Muscle of arm (tissue), 12 donors: ENCODE measurements around the gene TBCCD1. TPM values are rescaled to one million over a fixed set of nuclear protein-coding genes. Genes with fewer than 3 reads are reported as not detected.
"Not testable (repeated sequence)": the region's sequence is repeated elsewhere in the genome, so short reads cannot be mapped to it uniquely, and the experiment has no call there.

Source experiments
- DNase-seq: peaks from one replicate; pipeline ENCODE4 v3.0.0-alpha.2; 2013
- polyA plus RNA-seq, 12 donors: library from polyadenylated mRNA; unstranded; fragments of 120-200 nt; gene quantifications; one replicate each; pipeline ENCODE4 v1.2.1, GENCODE V29; 2013; ENCODE audit not compliant: insufficient read length in 12 of 12

Gene TBCCD1
- polyA plus RNA-seq, 12 donors = 10.4 to 16.5 (median 13.0) TPM; not detected in 1

- DNase-seq = no peak
Observed at GRCh38 chr3:186598794-186599141, 31.6 kb upstream of the TBCCD1 start.

GRCh38 chr3:186598108-186598784, 31.1 kb upstream of the TBCCD1 start:
- no peak for DNase-seq

- no peak for DNase-seq
Observed at GRCh38 chr3:186596568-186597287, 29.6 kb upstream of the TBCCD1 start.

GRCh38 chr3:186594591-186595113, 27.5 kb upstream of the TBCCD1 start:
- DNase-seq = no peak

- DNase-seq = no peak
Observed at GRCh38 chr3:186593862-186594261, 26.7 kb upstream of the TBCCD1 start.

GRCh38 chr3:186592682-186593081, 25.5 kb upstream of the TBCCD1 start:
- no peak for DNase-seq

- DNase-seq = no peak
Observed at GRCh38 chr3:186590580-186591295, 23.6 kb upstream of the TBCCD1 start.

GRCh38 chr3:186589856-186590579, 22.9 kb upstream of the TBCCD1 start:
- DNase-seq = no peak

- DNase-seq = no peak
Observed at GRCh38 chr3:186589121-186589520, 22.0 kb upstream of the TBCCD1 start.

- no peak for DNase-seq
Observed at GRCh38 chr3:186588632-186589031, 21.5 kb upstream of the TBCCD1 start.

- no peak for DNase-seq
Observed at GRCh38 chr3:186587183-186587582, 20.0 kb upstream of the TBCCD1 start.

GRCh38 chr3:186586245-186586644, 19.1 kb upstream of the TBCCD1 start:
- not testable (repeated sequence) for DNase-seq

GRCh38 chr3:186583831-186584230, 16.7 kb upstream of the TBCCD1 start:
- DNase-seq = no peak

GRCh38 chr3:186582541-186582940, 15.4 kb upstream of the TBCCD1 start:
- DNase-seq = no peak

GRCh38 chr3:186580785-186581184, 13.6 kb upstream of the TBCCD1 start:
- DNase-seq = no peak

GRCh38 chr3:186577521-186577920, 10.4 kb upstream of the TBCCD1 start:
- no peak for DNase-seq

- DNase-seq = no peak
Observed at GRCh38 chr3:186571644-186572013, 4.5 kb upstream of the TBCCD1 start.

- DNase-seq = no peak
Observed at GRCh38 chr3:186570941-186571643, 4.0 kb upstream of the TBCCD1 start.

GRCh38 chr3:186570096-186570940, 3.2 kb upstream of the TBCCD1 start, which contains the start of gene DNAJB11:
DNAJB11 (plus strand) TSS chr3:186570720; CDS start chr3:186570898, 178 bp downstream.
- peak; percentile 100 for DNase-seq

GRCh38 chr3:186569779-186570095, 2.6 kb upstream of the TBCCD1 start:
- DNase-seq = no peak
